ENCODE data around the gene ZNF554. TPM values are rescaled to one million over a fixed set of nuclear protein-coding genes. Genes with fewer than 3 reads are reported as not detected.
A peak's percentile ranks its signal among the peaks of the same experiment; 100 is the strongest.

Gene ZNF554
- total RNA-seq = 1.1 TPM

GRCh38 chr19:2819540-2820111 lies at the start of gene ZNF554:
Gene ZNF554, plus strand, starts transcription at chr19:2819868. Its CDS starts 204 bp downstream, at chr19:2820072.
- Histone ChIP-seq H3K27me3 (no peaks in the 10 kb centered on the region), H3K4me3 (peak within 1 kb of the TSS; percentile 97 to 98), H3K36me3 (peaks cover 0 to 3% of the 10 kb centered on the region in 2 donors), H3K27ac (peak within 1 kb of the TSS in 1 of 2 donors; percentile 29), H3K4me1 (peaks cover 3 to 10% of the 10 kb centered on the region in 2 donors), H3K9me3 (no peaks in the 10 kb centered on the region)
- intact Hi-C loops (cut with DNase I) = loop anchor here (1.0 kb wide), 2 partner anchors 22 to 34 kb away; partner anchors contain the start of genes THOP1 and ZNF555
- peak; percentile 97 to 98 (median 97) for TF ChIP-seq CTCF (IDR thresholded peaks at IDR 0.05)
- peak; percentile 79 to 98 for DNase-seq (ENCODE audit: low spot score in 2 of 2)

GRCh38 chr19:2770055-2771013 lies 49.3 kb upstream of the ZNF554 start:
- DNase-seq (ENCODE audit: low spot score in 2 of 2) = no peak
- no peaks in the 10 kb centered on the region for H3K27me3 ChIP-seq
- intact Hi-C loops (cut with DNase I) = no loop called here
- no peaks in the 10 kb centered on the region for H3K9me3 ChIP-seq
- H3K36me3 ChIP-seq = peaks cover 33 to 47% of the 10 kb centered on the region in 2 donors
- no peak for TF ChIP-seq CTCF (IDR thresholded peaks at IDR 0.05)
- no peak overlapping the region for H3K27ac ChIP-seq
- H3K4me3 ChIP-seq = no peak overlapping the region
- peaks cover 0 to 9% of the 10 kb centered on the region in 2 donors for H3K4me1 ChIP-seq

- Histone ChIP-seq H3K4me3 (no peak overlapping the region), H3K36me3 (peaks cover 17 to 30% of the 10 kb centered on the region in 2 donors), H3K27me3 (no peaks in the 10 kb centered on the region), H3K4me1 (peaks cover 0 to 9% of the 10 kb centered on the region in 2 donors), H3K9me3 (no peaks in the 10 kb centered on the region), H3K27ac (no peak overlapping the region)
- no peak for TF ChIP-seq CTCF (IDR thresholded peaks at IDR 0.05)
- no peak for DNase-seq (ENCODE audit: low spot score in 2 of 2)
- intact Hi-C loops (cut with DNase I) = no loop called here
Observed at GRCh38 chr19:2771786-2772674, 47.6 kb upstream of the ZNF554 start.

- Histone ChIP-seq H3K27ac (no peak overlapping the region), H3K36me3 (peaks cover 0 to 8% of the 10 kb centered on the region in 2 donors), H3K9me3 (no peaks in the 10 kb centered on the region), H3K4me1 (peaks cover 0 to 9% of the 10 kb centered on the region in 2 donors), H3K27me3 (no peaks in the 10 kb centered on the region), H3K4me3 (no peak overlapping the region)
- no peak for DNase-seq (ENCODE audit: low spot score in 2 of 2)
- intact Hi-C loops (cut with DNase I) = no loop called here
- no peak for TF ChIP-seq CTCF (IDR thresholded peaks at IDR 0.05)
Observed at GRCh38 chr19:2774083-2774679, 45.5 kb upstream of the ZNF554 start.
